ELR (cell line): Measurements from ENCODE around the gene GABPB2.

Source experiments
- DNase-seq: peaks from one replicate; pipeline ENCODE4 v3.0.0-alpha.2; 2015; ENCODE audit warnings: low read depth

The GABPB2 gene

DNA sequence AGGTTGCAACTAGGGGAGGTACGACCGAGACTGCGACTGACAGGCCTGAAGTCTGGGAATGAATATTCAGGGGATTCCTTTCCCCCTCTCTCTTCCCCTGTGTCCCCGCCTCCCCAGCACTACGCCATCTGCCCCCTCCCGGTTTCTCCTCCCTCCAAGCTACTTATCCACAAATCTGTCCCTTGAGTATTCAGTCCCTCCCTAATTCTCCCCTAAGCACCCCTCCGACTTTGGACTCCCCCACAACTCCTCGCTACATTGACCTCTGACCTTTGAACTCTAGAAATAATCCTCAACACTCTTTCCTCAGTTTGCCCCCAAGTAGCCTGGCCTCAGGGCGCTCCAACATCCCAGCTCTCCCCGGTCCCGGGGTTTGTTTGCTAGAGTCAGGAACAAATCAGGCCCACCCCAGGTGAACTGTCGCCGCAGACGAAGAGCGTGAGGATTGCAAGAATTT, 94.7 kb downstream of the GABPB2 start:
- DNase-seq, result peak; percentile 54

DNA sequence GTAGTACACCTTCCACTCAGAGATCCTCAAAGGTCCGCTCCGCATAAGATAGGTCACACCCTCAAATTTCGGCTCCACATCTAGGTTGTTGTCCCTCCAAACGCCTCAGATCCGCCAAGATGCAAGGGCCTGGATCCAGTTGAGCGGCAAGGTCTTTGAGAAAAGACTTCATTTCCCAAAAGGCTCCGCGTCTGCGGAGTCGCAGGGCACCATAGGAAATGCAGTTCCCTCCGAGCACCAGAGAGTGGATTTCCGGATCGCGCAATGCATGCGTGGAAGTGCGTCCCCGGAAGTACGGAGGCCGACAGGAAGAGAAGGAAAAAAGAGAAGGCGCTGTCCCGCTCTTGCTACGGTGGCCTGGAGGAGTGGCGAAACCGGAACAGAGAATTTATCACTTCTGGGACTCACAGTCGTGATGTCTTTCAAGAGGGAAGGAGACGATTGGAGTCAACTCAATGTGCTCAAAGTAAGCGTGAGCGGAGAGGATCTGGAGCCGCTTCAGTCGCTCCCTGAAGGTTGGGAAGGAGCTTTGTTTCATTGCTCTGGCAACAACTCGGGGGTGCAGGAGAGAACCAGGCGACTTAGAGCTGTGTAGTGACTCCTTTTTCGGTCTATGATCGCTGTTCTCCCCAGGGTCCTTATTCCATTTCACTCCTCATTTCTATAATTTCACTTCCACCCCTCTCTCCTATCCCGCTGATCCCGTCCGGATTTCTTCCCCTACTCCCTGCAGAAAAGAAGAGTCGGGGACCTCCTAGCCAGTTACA, 95.4 kb downstream of the GABPB2 start, which contains the start of the genes LYSMD1 and SCNM1:
Gene LYSMD1, minus strand, starts transcription at position 165 of the 767 bp plus-strand sequence. CDS start 644 bp downstream, outside the sequence.
Gene SCNM1, plus strand, starts transcription at position 407 of the 767 bp plus-strand sequence. Its CDS starts 9 bp downstream, at position 416.
- DNase-seq, result peak; percentile 100

DNA sequence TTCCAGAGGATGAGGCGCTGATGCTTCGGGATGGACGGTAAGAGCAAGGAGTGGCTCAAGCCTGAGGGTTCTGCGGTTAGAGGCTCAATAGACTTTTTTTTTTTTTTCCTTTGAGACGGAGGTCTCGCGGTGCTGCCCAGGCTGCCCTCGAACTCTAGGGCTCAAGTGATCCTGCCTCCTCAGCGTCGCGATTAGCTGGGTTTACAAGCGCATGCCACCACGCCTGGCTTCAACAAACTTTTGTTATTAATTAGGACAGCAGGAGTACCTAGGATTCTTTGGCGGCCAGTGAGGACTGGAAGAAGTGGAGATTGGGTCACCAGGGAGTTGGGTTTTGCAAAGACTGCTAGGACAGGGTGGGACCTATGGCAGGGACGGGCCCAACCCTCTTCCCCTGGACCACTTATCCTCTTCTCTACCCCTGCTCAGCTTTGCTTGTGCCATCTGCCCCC, 96.0 kb downstream of the GABPB2 start:
- peak; percentile 87 for DNase-seq

DNA sequence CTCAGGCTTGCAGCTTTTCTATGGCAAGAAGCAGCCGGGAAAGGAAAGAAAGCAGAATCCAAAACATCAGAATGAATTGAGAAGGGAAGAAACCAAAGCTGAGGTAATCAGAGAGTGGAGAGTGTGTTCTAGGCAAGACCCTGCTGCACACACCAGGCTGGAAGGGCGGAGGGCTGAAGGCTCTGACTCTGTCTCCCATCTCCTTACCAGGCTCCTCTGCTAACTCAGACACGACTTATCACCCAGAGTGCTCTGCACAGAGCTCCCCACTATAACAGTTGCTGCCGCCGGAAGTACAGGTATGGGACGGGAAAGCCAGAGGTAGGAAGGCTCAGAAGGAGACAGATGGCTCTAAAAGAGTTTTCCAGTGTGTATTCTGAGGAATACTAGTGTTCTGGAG, 96.6 kb downstream of the GABPB2 start:
- no peak for DNase-seq

DNA sequence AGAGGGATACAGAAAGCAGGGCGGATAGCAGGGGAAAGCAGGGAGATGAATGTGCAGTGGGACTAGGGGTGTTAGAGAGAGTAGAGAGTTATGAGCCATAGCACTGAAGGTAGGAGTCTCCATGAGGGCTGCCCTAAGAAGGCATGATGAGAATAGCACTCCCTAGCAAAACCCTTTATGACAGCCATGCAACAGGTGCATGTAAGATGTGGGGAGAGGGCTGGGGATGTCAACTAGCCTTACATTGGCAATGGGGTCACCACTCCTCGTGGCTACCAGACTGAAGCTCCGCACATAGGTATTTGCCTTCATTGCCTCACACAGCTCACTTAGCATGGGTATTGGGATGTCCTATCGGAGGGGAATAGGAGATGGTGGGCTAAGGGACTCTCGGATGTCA, 100.6 kb downstream of the GABPB2 start:
- no peak for DNase-seq
